Neural progenitor cell (in vitro differentiated cells): ENCODE measurements around the gene PRR30. TPM values are rescaled to one million over a fixed set of nuclear protein-coding genes. Genes with fewer than 3 reads are reported as not detected.

Experiments
- DNase-seq: peaks from one replicate; pipeline ENCODE4 v3.0.0-alpha.2; 2016; ENCODE audit warnings: low spot score
- H2AFZ ChIP-seq: fragments of 200-600 bp; sonication (generic); replicated peaks from 2 replicates; pipeline ENCODE4 v1.6.1; 2016; ENCODE audit warnings: antibody characterized with exemption
- H3F3A ChIP-seq: fragments of 200-600 bp; sonication (generic); 2 replicates; pipeline ENCODE4 v1.6.1; 2016; ENCODE audit warnings: antibody characterized with exemption, low read depth
- H3K27ac ChIP-seq: fragments of 200-600 bp; sonication (generic); 2 replicates; pipeline ENCODE4 v1.5.1; 2016; ENCODE audit warnings: mild to moderate bottlenecking
- H3K27me3 ChIP-seq: fragments of 200-600 bp; sonication (generic); 2 replicates; pipeline ENCODE4 v1.6.1; 2016; ENCODE audit warnings: mild to moderate bottlenecking, moderate library complexity
- H3K36me3 ChIP-seq: fragments of 200-600 bp; sonication (generic); 2 replicates; pipeline ENCODE4 v1.5.1; 2016
- H3K4me1 ChIP-seq: fragments of 200-600 bp; sonication (generic); 2 replicates; pipeline ENCODE4 v1.6.1; 2016; ENCODE audit warnings: mixed run types
- H3K4me2 ChIP-seq: fragments of 200-600 bp; sonication (generic); 2 replicates; pipeline ENCODE4 v1.6.1; 2016
- H3K4me3 ChIP-seq: fragments of 200-600 bp; sonication (generic); 2 replicates; pipeline ENCODE4 v1.5.1; 2016
- H3K79me2 ChIP-seq: fragments of 200-600 bp; sonication (generic); 2 replicates; pipeline ENCODE4 v1.6.1; 2016; ENCODE audit warnings: low read depth
- H3K9ac ChIP-seq: fragments of 200-600 bp; sonication (generic); 2 replicates; pipeline ENCODE4 v1.6.1; 2016
- H3K9me3 ChIP-seq: fragments of 200-600 bp; sonication (generic); 2 replicates; pipeline ENCODE4 v1.5.1; 2016; ENCODE audit warnings: low read depth
- H4K20me1 ChIP-seq: fragments of 200-600 bp; sonication (generic); 2 replicates; pipeline ENCODE4 v1.6.1; 2016; ENCODE audit warnings: low read depth
- H3K27ac Mint-ChIP-seq: 3 replicates; pipeline ENCODE4 v1.8.0; 2021; ENCODE audit warnings: mixed read lengths
- H3K27me3 Mint-ChIP-seq: 2 replicates; pipeline ENCODE4 v1.8.0; 2022; ENCODE audit warnings: low read depth, mild to moderate bottlenecking, inconsistent platforms, moderate library complexity, mixed read lengths; ENCODE audit not compliant: insufficient read depth
- H3K36me3 Mint-ChIP-seq: 3 replicates; pipeline ENCODE4 v1.8.0; 2021; ENCODE audit warnings: mixed read lengths
- H3K4me1 Mint-ChIP-seq: 3 replicates; pipeline ENCODE4 v1.8.0; 2021; ENCODE audit warnings: mixed read lengths
- H3K4me3 Mint-ChIP-seq: 3 replicates; pipeline ENCODE4 v1.8.0; 2021; ENCODE audit warnings: mild to moderate bottlenecking, moderate library complexity, mixed read lengths
- H3K9me3 Mint-ChIP-seq: 3 replicates; pipeline ENCODE4 v1.8.0; 2020; ENCODE audit warnings: mixed read lengths
- CTCF ChIP-seq: fragments of 200-600 bp; sonication (generic); IDR thresholded peaks from 2 replicates; pipeline ENCODE4 v1.5.1; 2017; ENCODE audit warnings: antibody characterized with exemption, mild to moderate bottlenecking
- EZH2 ChIP-seq: fragments of 200-600 bp; sonication (generic); IDR thresholded peaks from 2 replicates; pipeline ENCODE4 v1.6.1; 2017; ENCODE audit warnings: antibody characterized with exemption, mild to moderate bottlenecking, moderate library complexity
- EZH2phosphoT487 ChIP-seq: fragments of 200-600 bp; sonication (generic); IDR thresholded peaks from 2 replicates; pipeline ENCODE4 v1.6.1; 2017; ENCODE audit warnings: antibody characterized with exemption
- total RNA-seq: library from RNA; depleted of rRNA; stranded (reverse); fragments of >200 nt; gene quantifications from 2 replicates; pipeline ENCODE4 v1.2.3, GENCODE V29; 2015; ENCODE audit warnings: low replicate concordance

PRR30 gene
- total RNA-seq, 1 donor from 2014 or later: not detected

GRCh38 chr2:27100036-27100435 lies 39.2 kb downstream of the PRR30 start:
- H3K4me1 Mint-ChIP-seq: peaks cover 9% of the 10 kb centered on the region
- H3K36me3 Mint-ChIP-seq: no peaks in the 10 kb centered on the region
- H3K4me3 Mint-ChIP-seq: peak overlapping the region; percentile 57
- Histone ChIP-seq H3K4me3 (no peak overlapping the region), H3K4me2 (no peak overlapping the region), H3F3A (no peaks in the 10 kb centered on the region), H2AFZ (no peak overlapping the region), H3K4me1 (no peaks in the 10 kb centered on the region), H3K9ac (no peak overlapping the region), H4K20me1 (no peaks in the 10 kb centered on the region), H3K27ac (no peak overlapping the region), H3K79me2 (no peaks in the 10 kb centered on the region), H3K27me3 (no peaks in the 10 kb centered on the region), H3K36me3 (no peaks in the 10 kb centered on the region), H3K9me3 (no peaks in the 10 kb centered on the region)
- TF ChIP-seq CTCF (no peak), EZH2phosphoT487 (no peak), EZH2 (no peak)
- H3K27ac Mint-ChIP-seq: no peak overlapping the region
- H3K27me3 Mint-ChIP-seq: peaks cover 16% of the 10 kb centered on the region
- DNase-seq: no peak
- H3K9me3 Mint-ChIP-seq: no peaks in the 10 kb centered on the region

- Histone ChIP-seq H3K27me3 (no peaks in the 10 kb centered on the region), H2AFZ (no peak overlapping the region), H3F3A (no peaks in the 10 kb centered on the region), H3K9me3 (no peaks in the 10 kb centered on the region), H3K36me3 (no peaks in the 10 kb centered on the region), H3K4me1 (no peaks in the 10 kb centered on the region), H3K9ac (no peak overlapping the region), H3K4me3 (no peak overlapping the region), H3K79me2 (no peaks in the 10 kb centered on the region), H3K27ac (no peak overlapping the region), H3K4me2 (no peak overlapping the region), H4K20me1 (no peaks in the 10 kb centered on the region)
- Mint-ChIP-seq H3K27ac (peak overlapping the region; percentile 76), H3K4me1 (peaks cover 9% of the 10 kb centered on the region), H3K9me3 (no peaks in the 10 kb centered on the region), H3K27me3 (peaks cover 16% of the 10 kb centered on the region), H3K36me3 (no peaks in the 10 kb centered on the region), H3K4me3 (no peak overlapping the region)
- no peak for DNase-seq
- no peak for TF ChIP-seq CTCF
- no peak for TF ChIP-seq EZH2
- TF ChIP-seq EZH2phosphoT487: no peak
These were observed 39.8 kb downstream of the PRR30 start for GRCh38 chr2:27099334-27099955.

DNA sequence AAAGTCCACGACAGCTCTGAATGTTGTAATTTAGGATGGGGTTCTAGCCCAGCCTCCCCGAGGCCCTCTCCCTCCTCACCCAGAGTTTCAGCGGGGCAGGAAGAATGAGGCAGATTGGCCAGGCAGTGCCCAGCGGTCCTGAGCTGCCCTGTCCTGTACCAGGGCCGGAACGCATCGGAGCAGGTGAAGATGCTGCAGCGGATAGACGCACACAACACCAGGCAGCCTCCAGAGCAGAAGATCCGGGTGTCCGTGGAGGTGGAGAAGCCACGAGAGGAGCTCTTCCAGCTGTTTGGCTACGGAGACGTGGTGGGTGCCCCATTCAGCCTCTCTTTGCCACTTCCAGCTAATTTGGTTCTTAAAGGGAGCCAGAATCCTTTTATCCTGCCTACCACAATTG lies 41.9 kb downstream of the PRR30 start:
- peaks cover 9% of the 10 kb centered on the region for H3K4me1 Mint-ChIP-seq
- Histone ChIP-seq H3F3A (no peaks in the 10 kb centered on the region), H4K20me1 (no peaks in the 10 kb centered on the region), H3K27me3 (no peaks in the 10 kb centered on the region), H3K79me2 (no peaks in the 10 kb centered on the region), H2AFZ (no peak overlapping the region), H3K36me3 (no peaks in the 10 kb centered on the region), H3K9ac (no peak overlapping the region), H3K4me3 (no peak overlapping the region), H3K9me3 (no peaks in the 10 kb centered on the region), H3K4me1 (no peaks in the 10 kb centered on the region), H3K4me2 (no peak overlapping the region), H3K27ac (no peak overlapping the region)
- H3K27me3 Mint-ChIP-seq: peaks cover 16% of the 10 kb centered on the region
- TF ChIP-seq CTCF: no peak
- TF ChIP-seq EZH2: no peak
- no peak for TF ChIP-seq EZH2phosphoT487
- H3K4me3 Mint-ChIP-seq: no peak overlapping the region
- no peaks in the 10 kb centered on the region for H3K36me3 Mint-ChIP-seq
- H3K27ac Mint-ChIP-seq: peak overlapping the region; percentile 37
- no peak for DNase-seq
- H3K9me3 Mint-ChIP-seq: no peaks in the 10 kb centered on the region
